Measurements from ENCODE around the gene MARK1. TPM values are rescaled to one million over a fixed set of nuclear protein-coding genes. Genes with fewer than 3 reads are reported as not detected.

Gene MARK1
- total RNA-seq, 2 experiments from 2014 or later: not detected

GRCh38 chr1:220711056-220711809 lies 183.3 kb downstream of the MARK1 start:
- Mint-ChIP-seq H3K4me3 (no peak overlapping the region), H3K27me3 (ENCODE audit: low read depth) (no peaks in the 10 kb centered on the region), H3K4me1 (ENCODE audit: low read depth) (no peaks in the 10 kb centered on the region), H3K36me3 (ENCODE audit: low read depth) (no peaks in the 10 kb centered on the region), H3K9me3 (peaks cover 2% of the 10 kb centered on the region), H3K27ac (no peak overlapping the region)
- CTCF ChIA-PET: no interaction called here
- intact Hi-C loops (cut with micrococcal nuclease): no loop called here
- no peak for DNase-seq

Other genes starting within 250 kb of the MARK1 start
- gene C1orf115, start 162.2 kb downstream of the MARK1 start, total RNA-seq: 1 to 10 TPM; 1.1 to 1.3 TPM
- not detected for gene MTARC2, start 220.2 kb downstream of the MARK1 start, total RNA-seq